GM21529 (cell line): Measurements from ENCODE around the gene TAS1R1.
"Not testable (repeated sequence)": the region's sequence is repeated elsewhere in the genome, so short reads cannot be mapped to it uniquely, and the experiment has no call there.

ENCODE experiments used
- ATAC-seq: cut with Tn5 transposase; IDR thresholded peaks from one replicate; pipeline ENCODE4 v1.9.1; 2021; ENCODE audit not compliant: unreplicated experiment

Gene TAS1R1

DNA sequence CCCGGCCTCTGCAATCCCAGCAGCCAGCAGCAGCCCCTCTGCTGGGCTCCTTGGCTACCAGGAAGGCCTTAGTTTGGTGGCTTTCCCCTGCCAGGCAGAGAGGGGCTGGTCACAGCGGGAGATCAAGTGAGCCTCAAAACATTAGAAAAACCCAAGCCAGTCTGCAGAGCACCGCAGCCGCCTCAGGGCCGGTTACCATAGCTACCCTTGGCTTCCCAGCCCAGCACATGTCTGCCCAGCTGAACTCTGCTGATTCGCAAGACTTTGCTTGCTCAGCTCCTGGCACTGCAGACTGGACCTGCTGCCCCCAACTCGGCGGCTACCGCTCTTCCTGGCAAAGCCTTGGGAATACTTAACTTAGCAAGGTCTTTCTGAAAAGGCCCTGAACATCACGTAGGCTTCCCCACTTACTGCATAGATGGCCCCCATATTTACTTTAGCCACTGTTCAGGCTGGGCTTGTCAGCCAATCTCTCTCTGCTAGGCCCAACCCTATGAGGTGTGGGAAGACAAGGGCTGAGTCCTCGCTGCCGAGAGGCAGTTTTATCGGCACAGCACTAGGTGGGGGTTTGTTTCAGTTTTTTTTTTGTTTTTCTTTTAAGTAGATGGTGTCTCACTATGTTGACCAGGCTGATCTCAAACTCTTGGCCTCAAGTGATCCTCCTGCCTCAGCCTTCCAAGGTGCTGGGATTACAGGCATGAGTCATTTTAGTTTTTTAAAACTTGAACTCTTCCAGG is 35.0 kb upstream of the TAS1R1 start:
- ATAC-seq: no peak

DNA sequence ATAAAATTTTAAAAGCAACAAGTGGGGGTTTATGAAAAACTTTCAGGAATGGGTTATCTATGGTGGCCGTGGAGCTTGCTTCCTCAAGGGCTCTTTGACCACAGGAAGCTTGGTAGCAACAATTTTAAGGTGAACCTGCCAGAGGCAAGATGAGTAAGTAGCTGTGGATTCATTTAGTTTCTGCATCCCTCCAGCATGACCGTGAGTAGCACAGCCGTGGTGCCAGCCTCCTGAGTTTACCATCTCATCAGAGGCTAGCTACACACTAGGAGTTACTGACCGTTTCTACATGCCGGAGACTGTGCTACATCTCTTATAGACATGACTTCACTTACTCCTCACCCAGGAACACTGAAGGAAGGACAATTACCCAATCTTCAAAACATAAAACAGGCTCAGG is 33.6 kb upstream of the TAS1R1 start:
- no peak for ATAC-seq

DNA sequence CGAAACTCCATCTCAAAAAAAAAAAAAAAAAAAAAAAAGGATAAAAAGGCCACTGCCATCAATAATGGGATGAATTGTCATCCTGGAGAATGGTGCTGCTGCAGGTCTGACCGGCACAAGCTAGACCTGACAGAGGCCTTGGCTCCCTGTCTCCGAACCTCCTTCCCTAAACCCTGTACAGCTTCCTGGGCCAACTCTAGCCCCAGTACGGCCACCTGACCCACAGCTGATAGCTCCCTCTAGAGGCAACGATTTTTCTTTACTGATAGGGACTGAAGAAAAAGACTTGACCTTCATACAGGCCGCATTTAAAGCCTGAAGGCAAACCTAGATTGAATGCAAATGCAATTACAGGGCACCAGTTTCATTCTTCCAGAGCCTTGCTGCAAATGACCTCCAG is 31.5 kb upstream of the TAS1R1 start:
- no peak for ATAC-seq

DNA sequence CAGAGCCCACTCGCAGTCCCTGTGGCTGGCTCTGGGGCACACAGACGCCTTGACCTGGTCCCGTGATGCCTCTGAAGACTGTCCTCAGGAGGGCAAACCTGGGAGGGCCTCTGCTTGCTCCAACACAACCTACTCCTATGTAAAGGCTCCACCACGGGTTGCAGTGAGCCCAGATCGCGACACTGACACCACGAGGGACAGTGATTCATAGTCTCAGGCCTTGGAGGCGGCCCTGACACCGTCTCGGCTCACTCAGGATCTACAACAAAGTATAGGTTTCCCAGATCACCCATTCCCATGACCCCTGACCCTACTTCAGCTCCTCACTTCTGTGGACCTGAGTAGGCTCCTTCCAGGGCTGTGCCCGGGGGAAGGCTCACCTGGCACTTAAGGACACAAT is 28.8 kb upstream of the TAS1R1 start:
- no peak for ATAC-seq

DNA sequence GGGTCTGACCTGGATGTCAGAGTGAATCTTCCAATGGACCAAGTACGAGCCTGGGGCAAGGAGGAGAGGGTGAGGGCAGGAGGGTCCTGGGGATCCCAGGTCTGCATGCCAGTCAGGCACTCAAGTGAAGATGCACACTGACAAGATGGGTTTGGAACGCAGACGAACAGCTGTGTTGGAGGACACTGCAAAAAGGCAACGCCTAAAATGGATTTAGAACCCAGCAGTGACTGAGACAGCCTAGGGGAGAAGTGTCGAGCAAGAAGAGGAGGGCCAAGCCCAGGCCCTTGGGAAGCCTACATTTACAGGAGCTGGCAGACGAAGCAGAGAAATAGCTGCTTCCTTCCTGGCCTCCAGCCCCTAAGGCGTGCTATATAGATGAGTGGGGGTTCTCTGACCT is 26.6 kb upstream of the TAS1R1 start:
- ATAC-seq: no peak

- no peak for ATAC-seq
Observed at GRCh38 chr1:6530504-6531160, 24.5 kb upstream of the TAS1R1 start.

GRCh38 chr1:6531996-6532395 is 23.1 kb upstream of the TAS1R1 start:
- no peak for ATAC-seq

DNA sequence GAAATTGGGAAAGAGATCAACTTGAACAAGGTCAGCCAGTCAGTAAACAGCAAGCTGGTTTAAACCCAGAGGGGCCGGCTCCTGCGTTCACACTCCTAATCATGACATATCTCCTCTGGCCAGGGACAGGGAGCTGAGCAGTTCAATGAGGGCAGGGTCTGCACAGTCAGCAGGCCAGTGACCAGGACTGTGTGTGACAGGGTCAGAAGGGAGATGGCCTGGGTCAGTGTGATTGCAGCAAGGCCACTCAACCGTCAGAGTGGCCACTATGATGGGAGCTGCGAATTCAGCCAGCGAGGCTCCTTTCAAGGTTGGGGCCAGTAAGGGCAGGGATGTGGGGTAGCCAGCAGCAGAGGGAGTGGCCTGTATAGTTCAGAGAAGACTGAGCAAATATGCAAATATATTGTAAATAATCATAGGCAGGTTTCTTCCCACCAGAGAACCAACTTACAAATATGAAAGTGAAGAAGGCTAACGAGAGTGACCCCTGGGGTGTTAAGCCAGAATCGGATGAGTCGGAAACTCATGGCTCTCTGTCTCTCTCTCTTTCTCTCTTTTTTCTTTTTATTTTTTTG is 20.8 kb upstream of the TAS1R1 start:
- ATAC-seq: no peak

DNA sequence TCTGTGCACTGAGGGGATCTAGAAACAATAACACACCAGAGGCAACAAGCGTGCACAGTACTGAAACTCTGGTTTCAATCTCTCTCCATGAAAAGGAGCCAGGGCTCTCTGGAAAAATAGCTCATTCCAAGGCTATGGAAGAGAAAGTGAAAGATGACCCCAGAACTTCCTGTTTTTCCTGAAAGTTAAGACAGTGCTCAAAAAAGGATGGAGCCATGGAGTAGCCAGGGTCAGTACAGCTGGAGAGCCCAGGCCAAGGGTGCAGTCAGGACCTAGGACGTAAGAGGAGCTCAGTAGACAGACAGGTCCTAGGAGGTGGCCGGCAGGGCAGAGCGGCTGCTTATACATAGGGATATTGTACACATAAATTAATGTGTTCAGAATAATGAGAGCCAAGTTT is 19.9 kb upstream of the TAS1R1 start:
- ATAC-seq: no peak

DNA sequence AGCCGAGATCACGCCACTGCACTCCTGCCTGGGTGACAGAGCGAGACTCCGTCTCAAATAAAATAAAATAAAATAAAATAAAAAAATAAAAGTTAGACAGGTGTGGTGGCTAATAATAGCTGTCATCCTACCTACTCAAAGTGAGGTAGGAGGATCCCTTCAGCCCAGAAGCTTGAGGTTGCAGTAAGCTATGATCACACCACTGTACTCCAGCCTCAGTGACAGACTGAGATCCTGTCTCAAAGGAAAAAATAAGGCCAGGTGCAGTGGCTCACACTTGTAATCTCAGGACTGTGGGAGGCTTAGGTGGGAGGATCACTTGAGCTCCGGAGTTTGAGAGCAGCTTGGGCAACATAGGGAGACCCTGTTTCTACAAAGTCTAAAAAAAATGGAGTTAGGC is 18.8 kb upstream of the TAS1R1 start:
- no peak for ATAC-seq

- no peak for ATAC-seq
Observed at GRCh38 chr1:6538956-6539355, 16.2 kb upstream of the TAS1R1 start.

- no peak for ATAC-seq
Observed at GRCh38 chr1:6544831-6545230, 10.3 kb upstream of the TAS1R1 start.

GRCh38 chr1:6545276-6546112 is 9.6 kb upstream of the TAS1R1 start:
- no peak for ATAC-seq

DNA sequence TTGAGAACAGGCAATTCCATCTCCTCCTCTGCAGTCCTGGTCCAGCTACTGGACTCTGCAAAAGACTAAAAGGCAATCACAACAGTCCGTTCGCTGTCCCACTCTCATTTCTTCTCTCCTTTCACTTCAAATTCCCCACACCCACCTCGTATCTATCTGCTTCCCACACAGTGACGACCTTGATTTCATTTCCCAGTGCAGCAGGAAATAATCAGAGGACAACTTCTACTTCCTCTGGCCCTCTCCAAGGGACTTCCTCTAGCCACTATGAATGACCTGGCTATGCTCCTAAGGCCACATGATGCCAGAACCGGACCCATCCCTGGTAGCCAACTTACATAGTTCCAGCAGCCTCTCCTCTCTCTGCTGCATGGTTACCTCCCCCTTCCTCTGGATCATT is 8.8 kb upstream of the TAS1R1 start:
- no peak for ATAC-seq

DNA sequence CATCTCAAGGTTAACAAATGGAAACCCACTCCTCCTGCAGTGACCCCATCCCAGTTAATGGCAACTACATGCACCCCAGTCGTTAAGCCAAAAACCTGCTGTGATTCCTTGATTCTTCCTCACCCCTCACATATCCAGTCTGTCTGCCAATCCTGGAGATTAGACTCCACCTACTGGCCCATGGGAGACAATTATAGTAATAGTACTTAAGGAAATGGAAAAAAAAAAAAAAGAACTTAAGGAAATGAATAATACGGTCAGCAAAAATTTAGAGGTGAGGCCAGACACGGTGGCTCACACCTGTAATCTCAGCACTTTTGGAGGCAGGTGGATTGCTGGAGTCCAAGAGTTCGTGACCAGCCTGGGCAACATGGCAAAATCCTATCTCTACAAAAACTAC is 7.8 kb upstream of the TAS1R1 start:
- ATAC-seq: no peak

DNA sequence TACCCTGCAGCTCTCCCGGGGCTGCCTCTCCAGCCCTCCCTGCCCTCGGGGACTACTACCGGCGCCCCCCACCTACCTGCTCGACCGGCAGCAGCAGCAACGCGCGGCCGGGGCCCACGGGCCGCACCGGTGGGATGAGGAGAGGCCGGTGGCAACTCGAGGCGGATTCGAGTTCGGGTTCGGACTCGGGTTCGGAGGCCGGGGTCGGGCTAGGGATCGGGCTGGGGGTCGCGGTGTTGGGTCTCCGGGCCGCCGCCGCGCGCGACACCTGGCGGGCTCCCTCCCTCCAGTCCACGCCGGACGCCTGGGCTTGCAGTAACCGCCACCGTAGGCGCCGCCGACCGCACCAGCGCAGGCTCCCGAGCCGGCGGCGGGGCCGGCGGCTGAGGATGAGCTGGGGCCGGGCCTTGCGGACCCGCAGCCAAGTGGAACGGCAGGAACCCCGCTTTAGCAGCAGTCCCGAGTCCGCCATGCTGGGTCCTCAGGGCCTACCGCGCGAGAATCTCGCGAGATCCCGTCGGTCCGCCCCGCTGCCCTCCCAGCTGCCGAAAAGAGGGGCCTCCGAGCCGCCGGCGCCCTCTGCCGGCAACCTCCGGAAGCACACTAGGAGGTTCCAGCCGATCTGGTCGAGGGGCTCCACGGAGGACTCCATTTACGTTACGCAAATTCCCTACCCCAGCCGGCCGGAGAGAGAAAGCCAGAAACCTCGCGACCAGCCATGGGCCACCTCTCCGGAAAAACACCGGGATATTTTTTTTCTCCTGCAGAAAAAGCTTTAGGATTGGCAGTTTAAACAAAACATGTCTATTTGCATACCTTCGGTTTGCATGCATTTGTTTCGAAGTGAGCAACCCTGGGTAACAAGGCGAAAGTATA is 838 bp upstream of the TAS1R1 start, which contains the start of gene NOL9:
NOL9 (minus strand) TSS at position 483 of the 876 bp plus-strand sequence; CDS start at position 472, 11 bp downstream.
- peak; percentile 93 for ATAC-seq

GRCh38 chr1:6557597-6557996 is 2.5 kb downstream of the TAS1R1 start:
- no peak for ATAC-seq

DNA sequence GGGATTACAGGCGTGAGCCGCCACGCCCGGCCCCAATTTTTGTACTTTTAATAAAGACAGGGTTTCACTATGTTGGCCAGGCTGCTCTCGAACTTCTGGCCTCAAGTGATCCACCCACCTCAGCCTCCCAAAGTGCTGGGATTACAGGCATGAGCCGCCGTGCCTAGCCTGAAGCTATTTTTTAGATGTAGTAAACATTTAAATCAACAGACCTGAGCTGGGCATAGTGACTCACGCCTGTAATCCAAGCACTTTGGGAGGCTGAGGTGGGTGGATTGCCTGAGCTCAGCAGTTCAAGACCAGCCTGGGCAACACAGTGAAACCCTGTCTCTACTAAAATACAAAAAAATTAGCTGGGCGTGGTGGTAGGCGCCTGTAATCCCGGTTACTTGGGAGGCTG is 4.1 kb downstream of the TAS1R1 start:
- not testable (repeated sequence) for ATAC-seq

DNA sequence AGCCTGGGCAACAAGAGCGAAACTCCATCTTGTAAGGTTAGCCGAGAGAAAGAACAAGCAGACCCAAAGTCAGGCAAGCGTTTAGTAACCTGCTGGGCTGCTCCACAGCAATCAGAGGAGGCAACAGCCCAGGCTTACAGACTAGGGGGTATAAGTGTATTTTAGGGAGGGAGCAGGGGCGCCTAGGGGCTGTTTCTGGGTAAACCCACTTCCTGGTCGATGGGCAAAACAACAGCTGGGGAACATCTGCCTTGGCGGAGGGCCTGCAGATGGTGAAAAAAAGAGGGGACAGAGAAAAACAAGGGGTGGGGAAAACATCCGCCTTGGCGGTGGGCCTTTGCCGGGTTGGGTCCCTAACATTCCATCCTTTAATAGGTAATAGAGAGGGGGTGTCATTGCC is 5.2 kb downstream of the TAS1R1 start:
- ATAC-seq: no peak

- no peak for ATAC-seq
Observed at GRCh38 chr1:6569033-6569432, 13.9 kb downstream of the TAS1R1 start.

DNA sequence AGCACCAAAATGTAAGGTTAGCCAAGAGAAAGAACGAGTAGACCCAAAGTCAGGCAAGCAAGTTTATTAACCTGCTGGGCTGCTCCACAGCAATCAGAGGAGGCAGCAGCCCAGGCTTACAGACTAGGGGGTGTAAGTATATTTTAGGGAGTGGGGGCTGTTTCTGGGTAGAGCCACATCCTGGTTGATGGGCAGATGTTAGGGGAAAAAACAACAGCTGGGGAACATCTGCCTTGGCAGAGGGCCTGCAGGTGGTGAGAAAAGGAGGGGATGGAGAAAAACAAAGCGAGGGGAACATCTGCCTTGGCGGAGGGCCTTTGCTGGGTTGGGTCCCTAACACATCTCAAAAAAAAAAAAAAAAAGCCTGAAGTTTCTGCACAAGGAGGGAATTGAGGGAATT is 15.0 kb downstream of the TAS1R1 start:
- no peak for ATAC-seq
